Measurements from ENCODE around the gene HIGD1A.

GRCh38 chr3:42804831-42805132 lies 492 bp upstream of the HIGD1A start:
- TF ChIP-seq CTCF (IDR thresholded peaks at IDR 0.05) (no peak), POLR2A (IDR thresholded peaks at IDR 0.05) (no peak), EP300 (IDR thresholded peaks at IDR 0.05) (no peak)
